SK-N-SH (cell line): Measurements from ENCODE around the gene TSSK6.

Experiments used
- EP300 ChIP-seq, 2 experiments: IDR thresholded peaks; 2 replicates each; pipeline versions ENCODE4 v1.4.0 to v1.6.1; 2012; ENCODE audit warnings: borderline replicate concordance in 1 of 2, low read depth in 1 of 2, low read length in 1 of 2
- MXI1 ChIP-seq: IDR thresholded peaks from 2 replicates; pipeline ENCODE4 v1.6.1; 2012; ENCODE audit warnings: mild to moderate bottlenecking, low read depth, low read length, improper control_type of control experiment
- RAD21 ChIP-seq: IDR thresholded peaks from 2 replicates; pipeline ENCODE4 v1.6.1; 2012; ENCODE audit warnings: mild to moderate bottlenecking, low read length
- RFX5 ChIP-seq: IDR thresholded peaks from 2 replicates; pipeline ENCODE4 v1.6.1; 2012; ENCODE audit warnings: mild to moderate bottlenecking, improper control_type of control experiment, low read length
- SIN3A ChIP-seq: IDR thresholded peaks from 2 replicates; pipeline ENCODE4 v1.6.1; 2012; ENCODE audit warnings: low read depth, mild to moderate bottlenecking, low read length, moderate library complexity, borderline replicate concordance
- TF ChIP-seq, protein P1 (sequence below): fragments of 200-600 bp; sonication (generic); IDR thresholded peaks from 2 replicates; pipeline ENCODE4 v1.6.1; 2017; ENCODE audit warnings: antibody characterized with exemption, mild to moderate bottlenecking, moderate library complexity
- TF ChIP-seq, protein P2 (sequence below): fragments of 150-350 bp; IDR thresholded peaks from 2 replicates; pipeline ENCODE4 v1.6.1; 2017; ENCODE audit warnings: antibody characterized with exemption, low read length, low read depth, borderline replicate concordance
- TF ChIP-seq, protein P3 (sequence below): IDR thresholded peaks from 2 replicates; pipeline ENCODE4 v1.6.1; 2012; ENCODE audit warnings: mild to moderate bottlenecking, low read depth, low read length, moderate library complexity

DNA sequence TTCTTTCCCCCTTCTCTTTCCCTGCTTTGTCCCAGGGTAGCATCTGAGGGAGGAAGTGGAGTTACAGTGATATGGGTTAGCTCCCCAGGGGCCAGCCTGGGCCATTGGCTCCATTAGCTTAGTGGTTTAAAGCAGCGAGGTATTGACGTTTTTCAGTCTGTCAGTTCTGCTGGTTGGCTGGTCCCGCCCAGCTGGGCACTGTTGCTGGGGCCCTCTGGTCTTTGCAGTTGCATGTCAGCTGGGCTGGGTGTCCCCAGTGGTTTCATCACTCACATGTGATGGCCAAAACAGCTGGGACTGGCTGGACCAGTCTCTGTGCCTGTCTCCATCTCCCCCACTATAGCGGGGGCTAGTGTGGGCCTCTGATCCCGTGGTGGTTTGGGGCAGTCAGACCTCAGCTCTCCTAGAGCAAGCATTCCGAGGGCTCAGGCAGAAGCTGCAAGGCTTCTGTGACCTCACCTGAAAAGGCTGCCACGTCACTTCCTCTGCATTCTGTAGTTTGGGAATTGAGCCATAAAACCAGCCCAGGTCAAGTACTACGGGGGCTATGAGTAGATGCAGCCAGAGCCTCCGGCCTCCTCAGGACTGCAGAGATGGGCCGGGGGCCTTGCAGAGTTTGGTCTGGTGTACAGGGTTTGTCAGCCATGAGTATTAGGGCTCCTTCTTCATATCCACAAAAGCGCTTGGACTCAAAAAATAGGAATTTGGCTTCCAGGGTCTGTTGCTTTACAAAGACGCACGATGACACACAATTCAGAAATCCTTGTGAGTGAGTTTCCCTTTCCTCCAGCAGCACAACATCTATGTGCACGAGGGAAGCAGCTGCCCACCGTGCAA is 30.0 kb downstream of the TSSK6 start:
- TF ChIP-seq SIN3A, result no peak
- TF ChIP-seq MXI1, result no peak
- TF ChIP-seq RAD21, result no peak
- no peak for TF ChIP-seq EP300 (IDR thresholded peaks at IDR 0.05; ENCODE audit: borderline replicate concordance in 1 of 2, low read depth in 1 of 2, low read length in 1 of 2)
- TF ChIP-seq, protein P1, sequence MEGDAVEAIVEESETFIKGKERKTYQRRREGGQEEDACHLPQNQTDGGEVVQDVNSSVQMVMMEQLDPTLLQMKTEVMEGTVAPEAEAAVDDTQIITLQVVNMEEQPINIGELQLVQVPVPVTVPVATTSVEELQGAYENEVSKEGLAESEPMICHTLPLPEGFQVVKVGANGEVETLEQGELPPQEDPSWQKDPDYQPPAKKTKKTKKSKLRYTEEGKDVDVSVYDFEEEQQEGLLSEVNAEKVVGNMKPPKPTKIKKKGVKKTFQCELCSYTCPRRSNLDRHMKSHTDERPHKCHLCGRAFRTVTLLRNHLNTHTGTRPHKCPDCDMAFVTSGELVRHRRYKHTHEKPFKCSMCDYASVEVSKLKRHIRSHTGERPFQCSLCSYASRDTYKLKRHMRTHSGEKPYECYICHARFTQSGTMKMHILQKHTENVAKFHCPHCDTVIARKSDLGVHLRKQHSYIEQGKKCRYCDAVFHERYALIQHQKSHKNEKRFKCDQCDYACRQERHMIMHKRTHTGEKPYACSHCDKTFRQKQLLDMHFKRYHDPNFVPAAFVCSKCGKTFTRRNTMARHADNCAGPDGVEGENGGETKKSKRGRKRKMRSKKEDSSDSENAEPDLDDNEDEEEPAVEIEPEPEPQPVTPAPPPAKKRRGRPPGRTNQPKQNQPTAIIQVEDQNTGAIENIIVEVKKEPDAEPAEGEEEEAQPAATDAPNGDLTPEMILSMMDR, result no peak
- TF ChIP-seq, protein P2, sequence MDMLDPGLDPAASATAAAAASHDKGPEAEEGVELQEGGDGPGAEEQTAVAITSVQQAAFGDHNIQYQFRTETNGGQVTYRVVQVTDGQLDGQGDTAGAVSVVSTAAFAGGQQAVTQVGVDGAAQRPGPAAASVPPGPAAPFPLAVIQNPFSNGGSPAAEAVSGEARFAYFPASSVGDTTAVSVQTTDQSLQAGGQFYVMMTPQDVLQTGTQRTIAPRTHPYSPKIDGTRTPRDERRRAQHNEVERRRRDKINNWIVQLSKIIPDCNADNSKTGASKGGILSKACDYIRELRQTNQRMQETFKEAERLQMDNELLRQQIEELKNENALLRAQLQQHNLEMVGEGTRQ, result no peak
- no peak for TF ChIP-seq RFX5
- TF ChIP-seq, protein P3, sequence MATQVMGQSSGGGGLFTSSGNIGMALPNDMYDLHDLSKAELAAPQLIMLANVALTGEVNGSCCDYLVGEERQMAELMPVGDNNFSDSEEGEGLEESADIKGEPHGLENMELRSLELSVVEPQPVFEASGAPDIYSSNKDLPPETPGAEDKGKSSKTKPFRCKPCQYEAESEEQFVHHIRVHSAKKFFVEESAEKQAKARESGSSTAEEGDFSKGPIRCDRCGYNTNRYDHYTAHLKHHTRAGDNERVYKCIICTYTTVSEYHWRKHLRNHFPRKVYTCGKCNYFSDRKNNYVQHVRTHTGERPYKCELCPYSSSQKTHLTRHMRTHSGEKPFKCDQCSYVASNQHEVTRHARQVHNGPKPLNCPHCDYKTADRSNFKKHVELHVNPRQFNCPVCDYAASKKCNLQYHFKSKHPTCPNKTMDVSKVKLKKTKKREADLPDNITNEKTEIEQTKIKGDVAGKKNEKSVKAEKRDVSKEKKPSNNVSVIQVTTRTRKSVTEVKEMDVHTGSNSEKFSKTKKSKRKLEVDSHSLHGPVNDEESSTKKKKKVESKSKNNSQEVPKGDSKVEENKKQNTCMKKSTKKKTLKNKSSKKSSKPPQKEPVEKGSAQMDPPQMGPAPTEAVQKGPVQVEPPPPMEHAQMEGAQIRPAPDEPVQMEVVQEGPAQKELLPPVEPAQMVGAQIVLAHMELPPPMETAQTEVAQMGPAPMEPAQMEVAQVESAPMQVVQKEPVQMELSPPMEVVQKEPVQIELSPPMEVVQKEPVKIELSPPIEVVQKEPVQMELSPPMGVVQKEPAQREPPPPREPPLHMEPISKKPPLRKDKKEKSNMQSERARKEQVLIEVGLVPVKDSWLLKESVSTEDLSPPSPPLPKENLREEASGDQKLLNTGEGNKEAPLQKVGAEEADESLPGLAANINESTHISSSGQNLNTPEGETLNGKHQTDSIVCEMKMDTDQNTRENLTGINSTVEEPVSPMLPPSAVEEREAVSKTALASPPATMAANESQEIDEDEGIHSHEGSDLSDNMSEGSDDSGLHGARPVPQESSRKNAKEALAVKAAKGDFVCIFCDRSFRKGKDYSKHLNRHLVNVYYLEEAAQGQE, result no peak
